HG02759 (cell line): ENCODE measurements around the gene NSG1.
A peak's percentile ranks its signal among the peaks of the same experiment; 100 is the strongest.
"Not testable (repeated sequence)": the region's sequence is repeated elsewhere in the genome, so short reads cannot be mapped to it uniquely, and the experiment has no call there.

Source experiments
- ATAC-seq: cut with Tn5 transposase; IDR thresholded peaks from one replicate; pipeline ENCODE4 v1.9.1; 2021; ENCODE audit warnings: mild to moderate bottlenecking, moderate library complexity; ENCODE audit not compliant: unreplicated experiment

The NSG1 gene, protein sequence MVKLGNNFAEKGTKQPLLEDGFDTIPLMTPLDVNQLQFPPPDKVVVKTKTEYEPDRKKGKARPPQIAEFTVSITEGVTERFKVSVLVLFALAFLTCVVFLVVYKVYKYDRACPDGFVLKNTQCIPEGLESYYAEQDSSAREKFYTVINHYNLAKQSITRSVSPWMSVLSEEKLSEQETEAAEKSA

GRCh38 chr4:4386736-4387392 is at the start of gene NSG1:
Gene NSG1 (plus strand): TSS chr4:4387102. CDS start chr4:4387630, 528 bp downstream.
- ATAC-seq, result no peak

- ATAC-seq, result no peak
Measured at GRCh38 chr4:4338210-4339001, 48.5 kb upstream of the NSG1 start.

DNA sequence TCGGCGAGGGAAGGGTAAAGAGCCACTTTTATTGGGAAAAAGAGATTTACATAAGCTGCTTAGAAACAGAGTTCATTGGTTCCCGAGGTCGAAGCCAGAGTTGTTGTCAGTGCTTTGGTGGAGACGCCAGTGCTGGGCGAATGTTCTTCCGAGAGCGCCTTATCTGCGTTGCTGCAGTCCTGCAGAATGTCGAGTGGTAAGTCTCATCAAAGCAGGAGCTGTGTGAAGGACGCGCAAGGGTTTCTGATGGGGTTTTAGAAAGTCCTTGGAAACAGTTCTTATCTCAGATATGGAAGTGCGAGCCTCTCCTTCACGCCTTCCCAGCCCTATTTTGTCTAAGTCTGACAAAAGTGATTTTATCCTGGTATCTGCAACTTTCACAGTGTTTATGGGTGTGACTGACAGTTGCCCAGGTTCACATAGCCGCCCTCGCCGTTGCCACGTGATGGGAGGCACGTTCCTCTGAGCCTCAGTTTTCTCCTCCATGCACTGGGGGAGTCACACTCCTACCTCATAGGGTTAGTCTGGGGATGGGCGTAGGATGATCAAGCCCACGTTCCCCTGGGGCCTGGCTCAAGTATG is 47.3 kb upstream of the NSG1 start:
- ATAC-seq, result no peak

DNA sequence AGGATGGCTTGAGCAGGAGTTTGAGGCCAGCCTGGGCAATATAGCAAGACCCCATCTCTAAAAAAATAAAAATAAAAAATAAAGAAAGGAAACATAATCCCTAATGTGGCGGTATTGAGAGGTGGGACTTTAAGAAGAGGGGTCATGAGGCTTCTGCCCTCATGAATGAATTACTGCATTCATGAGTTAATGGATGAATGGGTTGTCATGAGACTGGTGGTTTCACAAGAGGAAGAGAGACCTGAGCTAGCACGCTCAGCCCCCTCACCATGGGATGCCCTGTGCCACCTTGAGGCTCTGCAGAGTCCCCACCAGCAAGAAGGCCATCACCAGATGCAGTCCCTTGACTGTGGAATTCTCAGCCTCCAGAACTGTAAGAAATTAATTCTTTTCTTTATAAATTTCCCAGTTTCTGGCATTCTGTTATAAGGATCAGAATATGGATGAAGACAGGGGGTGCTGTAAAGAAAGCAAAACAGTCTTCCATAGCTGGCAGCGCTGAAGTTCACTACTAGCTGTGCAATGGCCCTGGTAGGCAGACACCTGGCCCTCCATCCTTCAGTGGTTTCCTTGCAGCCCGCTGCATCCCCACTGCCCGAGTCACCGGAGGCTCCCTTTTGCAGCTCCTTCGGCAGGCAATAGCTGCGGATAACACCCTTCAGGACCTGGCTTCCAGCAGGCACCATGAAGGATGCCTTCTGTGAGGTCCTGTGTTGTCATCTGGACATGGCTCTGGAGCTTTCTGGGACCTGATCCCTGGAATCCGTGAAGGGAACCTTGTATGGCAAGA is 44.8 kb upstream of the NSG1 start:
- ATAC-seq, result no peak

DNA sequence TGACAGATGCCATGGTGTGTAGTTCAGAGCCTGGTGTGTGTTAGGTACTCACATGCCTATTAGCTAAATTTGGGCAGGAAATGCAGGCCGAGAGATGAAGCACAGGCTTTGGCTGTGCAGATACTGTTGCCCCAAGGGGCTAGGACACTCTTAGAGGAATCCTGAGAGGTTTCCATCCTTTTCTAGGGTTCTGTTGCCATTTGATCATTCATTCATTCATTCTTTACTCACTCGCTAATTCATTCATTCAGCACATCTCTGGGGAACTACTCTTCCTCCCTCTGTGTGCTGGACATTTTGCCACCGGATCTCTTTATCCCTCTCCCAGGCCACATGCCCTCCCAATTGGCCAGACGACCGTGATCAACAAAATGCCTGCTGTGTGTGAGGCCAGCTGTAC is 43.9 kb upstream of the NSG1 start:
- no peak for ATAC-seq

DNA sequence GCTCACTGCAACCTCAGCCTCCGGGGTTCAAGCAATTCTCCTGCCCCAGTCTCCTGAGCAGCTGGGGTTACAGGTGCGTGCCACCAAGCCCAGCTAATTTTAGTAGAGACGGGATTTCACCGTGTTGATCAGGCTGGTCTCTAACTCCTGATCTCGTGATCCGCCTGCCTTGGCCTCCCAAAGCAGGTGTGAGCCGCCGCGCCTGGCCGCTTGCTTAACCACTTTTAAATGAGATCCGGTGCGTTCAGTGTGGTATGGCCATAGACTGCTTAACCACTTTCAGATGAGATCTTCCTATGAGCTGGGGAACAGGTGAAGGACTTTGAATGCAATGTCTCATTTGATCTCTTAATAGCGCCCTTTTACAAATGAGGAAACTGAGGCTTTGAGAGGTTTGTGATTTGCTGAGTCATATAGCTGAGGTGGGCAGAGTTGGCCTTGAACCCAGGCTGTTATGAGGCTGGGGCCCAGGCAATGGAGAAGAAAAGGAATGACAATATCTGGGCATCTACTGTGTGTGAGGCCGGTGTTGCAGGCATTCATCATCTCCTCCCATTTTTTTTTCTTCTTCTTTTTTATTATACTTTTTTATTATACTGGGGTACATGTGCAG is 41.9 kb upstream of the NSG1 start:
- ATAC-seq, result peak; percentile 89

GRCh38 chr4:4347585-4347984 is 39.3 kb upstream of the NSG1 start:
- ATAC-seq, result no peak

DNA sequence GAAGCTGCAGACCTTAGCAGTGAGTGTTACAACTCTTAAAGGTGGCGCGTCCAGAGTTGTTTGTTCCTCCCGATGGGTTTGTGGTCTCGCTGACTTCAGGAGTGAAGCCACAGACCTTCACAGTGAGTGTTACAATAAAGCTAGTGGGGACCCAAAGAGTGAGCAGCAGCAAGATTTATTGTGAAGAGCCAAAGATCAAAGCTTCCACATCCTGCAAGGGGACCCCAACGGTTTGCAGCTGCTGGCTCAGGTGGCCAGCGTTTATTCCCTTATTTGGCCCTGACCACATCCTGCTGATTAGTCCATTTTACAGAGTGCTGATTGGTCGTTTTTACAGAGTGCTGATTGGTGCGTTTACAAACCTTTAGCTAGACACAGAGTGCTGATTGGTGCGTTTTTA is 38.3 kb upstream of the NSG1 start:
- not testable (repeated sequence) for ATAC-seq

- no peak for ATAC-seq
Measured at GRCh38 chr4:4349867-4350266, 37.0 kb upstream of the NSG1 start.

GRCh38 chr4:4350909-4351308 is 36.0 kb upstream of the NSG1 start:
- no peak for ATAC-seq

DNA sequence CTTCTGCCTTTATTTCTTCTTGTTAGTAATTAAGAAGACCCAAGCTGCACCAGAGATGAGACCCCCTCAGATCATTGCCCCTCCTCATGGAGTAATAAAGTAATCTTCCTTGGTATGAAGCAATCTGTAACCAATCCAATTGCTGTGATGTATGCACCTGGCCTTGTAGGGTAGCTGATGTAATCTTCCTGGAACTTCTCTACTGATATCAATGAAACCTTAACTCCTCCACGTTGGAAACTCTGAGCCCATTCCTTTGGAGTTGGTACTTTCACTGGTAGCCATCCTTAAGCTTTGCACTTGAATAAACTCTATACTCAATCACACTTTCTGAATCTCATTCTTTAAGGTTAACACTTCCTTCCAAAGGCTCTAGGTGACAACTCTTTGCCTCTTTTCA is 31.6 kb upstream of the NSG1 start:
- ATAC-seq, result no peak

- ATAC-seq, result no peak
Measured at GRCh38 chr4:4356106-4357041, 30.5 kb upstream of the NSG1 start.

DNA sequence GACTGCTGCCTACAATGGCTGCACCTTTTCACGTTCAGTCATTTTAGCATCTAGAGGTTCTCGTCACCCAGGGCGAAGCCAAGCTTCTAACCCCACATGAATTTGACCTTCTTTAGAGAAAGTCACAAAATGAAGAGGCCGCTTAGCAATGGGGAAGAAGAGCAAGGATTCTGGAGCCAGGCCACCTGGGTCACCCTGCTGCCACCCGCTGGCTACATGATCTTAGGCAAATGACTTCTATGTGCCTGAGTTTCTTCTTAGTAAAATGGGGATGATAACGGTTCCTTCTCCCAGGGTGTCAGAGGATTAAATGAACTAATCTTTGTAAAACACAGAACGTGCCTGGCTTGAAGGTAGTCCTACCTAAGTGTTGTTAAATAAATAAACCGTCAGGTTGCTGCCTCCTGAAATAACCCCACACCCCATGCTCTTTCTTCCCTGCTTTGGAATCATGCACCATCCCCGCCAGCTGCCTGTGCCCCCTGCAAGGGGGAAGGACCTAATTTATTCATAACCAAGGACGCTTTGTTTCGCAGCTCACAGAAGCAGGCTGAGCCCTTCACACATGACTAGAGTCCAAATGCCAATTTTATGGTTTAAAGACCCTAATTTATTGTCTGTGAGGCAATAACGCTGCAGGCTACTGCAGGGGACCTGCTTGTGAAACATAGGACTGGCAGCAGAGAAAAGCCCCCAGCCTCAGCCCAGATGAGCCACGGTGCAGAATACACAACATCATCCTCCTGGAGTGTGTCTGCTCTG is 28.6 kb upstream of the NSG1 start:
- ATAC-seq, result no peak

GRCh38 chr4:4361883-4362282 is 25.0 kb upstream of the NSG1 start:
- no peak for ATAC-seq

DNA sequence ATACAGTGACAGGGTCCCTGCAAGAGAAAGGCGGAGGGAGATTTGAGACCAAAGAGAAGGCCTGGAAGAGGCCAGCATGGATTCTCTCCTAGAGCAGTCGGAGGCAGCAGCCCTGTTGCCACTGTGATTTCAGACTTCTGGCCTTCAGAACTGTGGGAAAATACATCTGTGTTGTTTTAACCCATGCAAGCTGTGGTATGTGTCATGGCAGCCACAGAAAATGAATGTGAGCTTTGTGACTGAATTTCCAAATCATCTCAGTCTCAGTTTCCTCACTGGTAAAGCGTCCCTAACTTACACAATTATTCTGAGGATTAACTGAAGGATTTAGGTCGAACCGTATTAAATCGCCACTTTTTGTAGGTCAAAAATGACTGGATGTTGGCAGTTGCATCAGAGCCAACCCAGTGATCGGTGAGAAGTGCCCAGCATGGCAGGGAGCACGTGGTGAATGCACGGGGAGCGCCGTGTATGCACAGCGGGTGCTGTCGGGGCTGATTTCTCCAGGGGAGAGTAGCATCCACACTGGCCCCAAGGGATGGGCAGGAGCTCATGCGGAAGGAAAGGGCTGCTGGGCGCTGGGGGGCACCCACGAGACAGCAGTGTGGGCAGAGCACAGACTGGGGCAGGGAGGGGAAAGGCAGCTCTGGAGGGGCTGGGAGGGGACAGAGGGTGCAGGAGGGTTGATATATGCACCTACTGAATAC is 23.8 kb upstream of the NSG1 start:
- no peak for ATAC-seq

- no peak for ATAC-seq
Measured at GRCh38 chr4:4364061-4364460, 22.8 kb upstream of the NSG1 start.

DNA sequence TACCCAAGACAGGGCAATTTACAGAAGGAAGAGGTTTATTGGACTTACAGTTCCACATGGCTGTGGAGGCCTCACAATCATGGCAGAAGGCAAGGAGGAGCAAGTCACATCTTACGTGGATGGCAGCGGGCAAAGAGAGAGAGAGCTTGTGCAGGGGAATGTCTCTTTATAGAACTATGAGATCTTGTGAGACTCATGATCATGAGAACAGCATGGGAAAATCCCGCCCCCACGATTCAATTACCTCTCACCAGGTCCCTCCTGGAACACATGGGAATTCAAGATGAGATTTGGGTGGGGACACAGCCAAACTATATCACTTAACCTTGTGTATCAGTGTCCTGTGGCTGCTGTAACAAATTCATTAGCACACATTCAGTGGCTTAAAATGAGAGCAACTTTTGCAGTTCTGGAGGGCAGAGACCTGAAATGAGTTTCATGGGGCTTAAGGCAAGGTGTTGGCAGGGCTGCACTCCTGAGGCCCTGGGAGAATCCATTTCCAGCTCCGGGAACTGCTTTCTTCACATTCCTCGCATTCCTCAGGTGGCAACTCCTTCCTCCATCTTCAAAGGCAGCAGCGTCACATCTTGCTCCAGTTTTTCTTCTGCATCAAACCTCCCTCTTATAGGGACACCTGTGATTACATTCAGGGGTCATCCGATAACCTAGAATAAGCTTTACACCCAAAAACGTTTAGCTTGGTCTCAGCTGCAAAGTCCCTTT is 22.3 kb upstream of the NSG1 start:
- no peak for ATAC-seq
